Activated CD8-positive, alpha-beta T cell treated with anti-CD3 and anti-CD28 coated beads for 36 hours (primary cell): ENCODE results near the gene CCDC70. TPM values are rescaled to one million over a fixed set of nuclear protein-coding genes. Genes with fewer than 3 reads are reported as not detected.

ENCODE experiments used
- ATAC-seq: fragments of 200-7000 bp; cut with Tn5 transposase; one replicate; pipeline ENCODE4 v1.10.0; 2021; ENCODE audit warnings: mild to moderate bottlenecking, moderate library complexity
- CTCF ChIA-PET: fragments of 350-600 bp; sonication (Branson Sonifier 250); formaldehyde crosslinking; loops from one replicate; lab custom pipeline; 2021; ENCODE audit warnings: antibody characterized with exemption; lab: Charles Lee
- POLR2A ChIA-PET: fragments of 350-600 bp; sonication (Branson Sonifier 250); formaldehyde crosslinking; loops from one replicate; lab custom pipeline; 2021; ENCODE audit warnings: antibody characterized with exemption; lab: Charles Lee
- DNase-seq: peaks from one replicate; pipeline ENCODE4 v3.0.0-alpha.2; 2020
- H3K27ac Mint-ChIP-seq: one replicate; pipeline ENCODE4 v1.8.0; 2021; ENCODE audit warnings: mild to moderate bottlenecking, mixed read lengths
- H3K27me3 Mint-ChIP-seq: one replicate; pipeline ENCODE4 v1.8.0; 2021; ENCODE audit warnings: mixed read lengths
- H3K36me3 Mint-ChIP-seq: one replicate; pipeline ENCODE4 v1.8.0; 2021; ENCODE audit warnings: low read depth, mixed read lengths
- H3K4me1 Mint-ChIP-seq: one replicate; pipeline ENCODE4 v1.8.0; 2021; ENCODE audit warnings: low read depth, mixed read lengths
- H3K4me3 Mint-ChIP-seq: one replicate; pipeline ENCODE4 v1.8.0; 2021; ENCODE audit warnings: mild to moderate bottlenecking, moderate library complexity, mixed read lengths
- H3K9me3 Mint-ChIP-seq: one replicate; pipeline ENCODE4 v1.8.0; 2021; ENCODE audit warnings: mixed read lengths
- intact Hi-C: fragments of 100-400 bp; cut with micrococcal nuclease; formaldehyde crosslinking; loops from one replicate; pipeline ENCODE4 v1.10.0; 2022
- total RNA-seq, 2 experiments: library from RNA; stranded (reverse); gene quantifications; one replicate each; pipeline ENCODE4 v1.2.3, GENCODE V29; 2021
- TF ChIP-seq, protein P1 (sequence below): fragments of 200-600 bp; IDR thresholded peaks from one replicate; pipeline ENCODE4 v1.8.0; 2022; ENCODE audit warnings: antibody characterized with exemption, mild to moderate bottlenecking

CCDC70 gene
- total RNA-seq, 2 experiments from 2014 or later = 0.45 to 0.72 TPM

GRCh38 chr13:51837016-51837415, 24.8 kb upstream of the CCDC70 start:
- ATAC-seq (no peak), DNase-seq (no peak)
- ChIA-PET CTCF (interaction anchor here (1.7 to 3.6 kb wide), 3 partner anchors 12 to 291 kb away, joined by 5 to 19 read pairs (median 17); no protein-coding TSS in a partner anchor), POLR2A (interaction anchor here (1.4 kb wide), 1 partner anchor 23 kb away, joined by 3 read pairs; no protein-coding TSS in a partner anchor)
- Mint-ChIP-seq H3K9me3 (no peaks in the 10 kb centered on the region), H3K4me3 (no peak overlapping the region), H3K27me3 (no peaks in the 10 kb centered on the region), H3K36me3 (no peaks in the 10 kb centered on the region), H3K27ac (no peak overlapping the region), H3K4me1 (peaks cover 41% of the 10 kb centered on the region)
- TF ChIP-seq, protein P1, sequence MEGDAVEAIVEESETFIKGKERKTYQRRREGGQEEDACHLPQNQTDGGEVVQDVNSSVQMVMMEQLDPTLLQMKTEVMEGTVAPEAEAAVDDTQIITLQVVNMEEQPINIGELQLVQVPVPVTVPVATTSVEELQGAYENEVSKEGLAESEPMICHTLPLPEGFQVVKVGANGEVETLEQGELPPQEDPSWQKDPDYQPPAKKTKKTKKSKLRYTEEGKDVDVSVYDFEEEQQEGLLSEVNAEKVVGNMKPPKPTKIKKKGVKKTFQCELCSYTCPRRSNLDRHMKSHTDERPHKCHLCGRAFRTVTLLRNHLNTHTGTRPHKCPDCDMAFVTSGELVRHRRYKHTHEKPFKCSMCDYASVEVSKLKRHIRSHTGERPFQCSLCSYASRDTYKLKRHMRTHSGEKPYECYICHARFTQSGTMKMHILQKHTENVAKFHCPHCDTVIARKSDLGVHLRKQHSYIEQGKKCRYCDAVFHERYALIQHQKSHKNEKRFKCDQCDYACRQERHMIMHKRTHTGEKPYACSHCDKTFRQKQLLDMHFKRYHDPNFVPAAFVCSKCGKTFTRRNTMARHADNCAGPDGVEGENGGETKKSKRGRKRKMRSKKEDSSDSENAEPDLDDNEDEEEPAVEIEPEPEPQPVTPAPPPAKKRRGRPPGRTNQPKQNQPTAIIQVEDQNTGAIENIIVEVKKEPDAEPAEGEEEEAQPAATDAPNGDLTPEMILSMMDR = no peak
- intact Hi-C loops = no loop called here

- intact Hi-C loops = no loop called here
- ChIA-PET POLR2A (no interaction called here), CTCF (interaction anchor here (0.6 to 3.6 kb wide), 7 partner anchors 10 to 542 kb away, joined by 4 to 19 read pairs (median 8); no protein-coding TSS in a partner anchor)
- DNase-seq = peak; percentile 48
- TF ChIP-seq, protein P1 = no peak
- H3K27me3 Mint-ChIP-seq = no peaks in the 10 kb centered on the region
- H3K36me3 Mint-ChIP-seq = no peaks in the 10 kb centered on the region
- peaks cover 31% of the 10 kb centered on the region for H3K4me1 Mint-ChIP-seq
- H3K9me3 Mint-ChIP-seq = no peaks in the 10 kb centered on the region
- H3K27ac Mint-ChIP-seq = no peak overlapping the region
- ATAC-seq = peak; percentile 79
- no peak overlapping the region for H3K4me3 Mint-ChIP-seq
Observed at GRCh38 chr13:51838240-51838846, 23.4 kb upstream of the CCDC70 start.

DNA sequence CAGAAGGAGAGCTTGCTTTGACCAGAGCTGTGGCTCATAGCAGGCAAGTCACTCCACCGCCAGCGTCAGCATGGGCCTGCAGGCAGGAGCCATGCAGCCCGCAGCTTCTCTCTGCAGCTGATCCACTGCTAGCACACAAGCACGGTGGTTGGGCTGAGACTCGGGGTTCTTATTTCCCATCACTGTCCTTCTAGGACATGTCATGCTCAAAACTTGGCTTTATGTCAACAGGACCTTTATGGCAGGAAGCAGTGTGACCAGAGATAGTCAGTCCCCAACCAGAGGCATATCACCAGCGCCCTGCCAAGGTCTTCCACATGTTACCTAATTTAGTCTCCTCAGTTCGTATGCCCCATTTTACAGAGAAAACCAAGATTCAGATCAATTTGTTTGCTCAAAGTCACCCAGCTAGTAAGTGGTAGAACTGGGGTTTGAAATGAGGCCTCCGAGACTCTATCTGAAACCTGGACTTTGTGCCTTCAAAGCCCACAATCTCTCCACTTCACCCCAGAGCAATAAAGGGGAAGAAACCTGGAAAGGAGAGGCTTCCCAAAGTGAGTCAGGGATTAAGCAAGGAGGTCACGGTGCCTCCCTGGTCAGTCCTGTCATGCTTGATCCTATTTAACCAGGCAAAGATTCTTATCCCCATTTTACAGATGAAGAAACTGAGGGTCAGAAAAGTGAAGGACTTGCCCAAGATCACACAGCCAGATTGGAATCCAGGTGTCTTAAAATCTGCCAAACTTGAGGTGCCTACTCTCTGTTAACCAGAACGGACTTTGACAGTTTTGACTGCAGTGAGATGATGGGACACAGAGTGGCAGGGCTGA, 21.8 kb upstream of the CCDC70 start:
- Mint-ChIP-seq H3K27ac (no peak overlapping the region), H3K9me3 (no peaks in the 10 kb centered on the region), H3K36me3 (no peaks in the 10 kb centered on the region), H3K27me3 (peaks cover 4% of the 10 kb centered on the region), H3K4me1 (peaks cover 27% of the 10 kb centered on the region), H3K4me3 (no peak overlapping the region)
- ATAC-seq (no peak), DNase-seq (no peak)
- ChIA-PET CTCF (interaction anchor here (2.8 to 3.6 kb wide), 2 partner anchors 12 to 25 kb away, joined by 11 to 19 read pairs; no protein-coding TSS in a partner anchor), POLR2A (no interaction called here)
- intact Hi-C loops = no loop called here
- TF ChIP-seq, protein P1 = no peak

DNA sequence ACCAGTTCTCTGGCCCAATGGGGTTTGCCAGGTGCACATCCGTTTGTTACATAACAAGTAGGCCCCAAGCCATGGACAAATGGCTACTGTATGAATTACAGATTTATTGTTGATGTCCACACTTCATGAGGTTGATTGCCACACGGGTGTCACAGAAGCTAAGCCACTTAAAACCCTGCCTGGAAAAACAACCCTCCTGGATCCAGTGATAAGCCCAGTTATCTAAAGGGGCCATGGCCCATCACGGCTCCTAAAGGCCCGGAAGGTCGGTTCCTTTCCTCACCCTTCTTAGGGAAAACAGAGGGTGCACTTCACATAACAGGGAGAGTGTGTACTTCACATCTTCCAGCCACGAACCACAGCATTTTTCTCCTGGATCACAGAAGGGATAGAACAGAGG, 20.9 kb upstream of the CCDC70 start:
- Mint-ChIP-seq H3K4me1 (peaks cover 33% of the 10 kb centered on the region), H3K4me3 (no peak overlapping the region), H3K36me3 (no peaks in the 10 kb centered on the region), H3K27me3 (peaks cover 4% of the 10 kb centered on the region), H3K9me3 (no peaks in the 10 kb centered on the region), H3K27ac (no peak overlapping the region)
- no peak for ATAC-seq
- ChIA-PET CTCF (interaction anchor here (2.8 to 7.6 kb wide), 2 partner anchors 8 to 26 kb away, joined by 16 to 54 read pairs; no protein-coding TSS in a partner anchor), POLR2A (no interaction called here)
- TF ChIP-seq, protein P1 = no peak
- no peak for DNase-seq
- intact Hi-C loops = no loop called here
